Stimulated activated effector memory CD8-positive, alpha-beta T cell treated with anti-CD3 and anti-CD28 coated beads, Interleukin-12 subunit alpha, Interleukin-12 subunit beta, amount 100 ng/mL, for 72 hours (primary cell): ENCODE measurements around the gene TBL1XR1.
"Not testable (repeated sequence)": the region's sequence is repeated elsewhere in the genome, so short reads cannot be mapped to it uniquely, and the experiment has no call there.

Experiments used
- ATAC-seq: fragments of 150-1000 bp; cut with Tn5 transposase; 2 replicates; pipeline ENCODE4 v1.10.0; 2021
- DNase-seq, 2 donors: peaks; one replicate each; pipeline ENCODE4 v3.0.0; 2021 to 2022; ENCODE audit warnings: low spot score in 2 of 2
- H3K27ac Mint-ChIP-seq: one replicate; pipeline ENCODE4 v1.8.0; 2022; ENCODE audit warnings: mild to moderate bottlenecking, mixed read lengths
- H3K36me3 Mint-ChIP-seq: one replicate; pipeline ENCODE4 v1.8.0; 2022; ENCODE audit warnings: mild to moderate bottlenecking, mixed read lengths
- H3K4me1 Mint-ChIP-seq: one replicate; pipeline ENCODE4 v1.8.0; 2022; ENCODE audit warnings: mixed read lengths
- H3K4me3 Mint-ChIP-seq: one replicate; pipeline ENCODE4 v1.8.0; 2022; ENCODE audit warnings: mild to moderate bottlenecking, mixed read lengths
- H3K9me3 Mint-ChIP-seq: one replicate; pipeline ENCODE4 v1.8.0; 2022; ENCODE audit warnings: mixed read lengths

Gene TBL1XR1

GRCh38 chr3:177212756-177213155 lies 15.5 kb upstream of the TBL1XR1 start:
- H3K9me3 Mint-ChIP-seq = no peaks in the 10 kb centered on the region
- ATAC-seq (no peak), DNase-seq (no peak)
- no peaks in the 10 kb centered on the region for H3K4me1 Mint-ChIP-seq
- H3K27ac Mint-ChIP-seq = no peak overlapping the region
- H3K4me3 Mint-ChIP-seq = no peak overlapping the region
- no peaks in the 10 kb centered on the region for H3K36me3 Mint-ChIP-seq

- Mint-ChIP-seq H3K4me3 (no peak overlapping the region), H3K9me3 (no peaks in the 10 kb centered on the region), H3K4me1 (no peaks in the 10 kb centered on the region), H3K36me3 (no peaks in the 10 kb centered on the region), H3K27ac (no peak overlapping the region)
- no peak for ATAC-seq
- DNase-seq = no peak
Observed at GRCh38 chr3:177212278-177212610, 15.0 kb upstream of the TBL1XR1 start.

GRCh38 chr3:177211503-177212277 lies 14.4 kb upstream of the TBL1XR1 start:
- H3K36me3 Mint-ChIP-seq = no peaks in the 10 kb centered on the region
- H3K27ac Mint-ChIP-seq = no peak overlapping the region
- H3K4me1 Mint-ChIP-seq = peaks cover 2% of the 10 kb centered on the region
- H3K9me3 Mint-ChIP-seq = no peaks in the 10 kb centered on the region
- H3K4me3 Mint-ChIP-seq = no peak overlapping the region
- no peak for ATAC-seq
- no peak for DNase-seq

- Mint-ChIP-seq H3K4me1 (peaks cover 7% of the 10 kb centered on the region), H3K27ac (no peak overlapping the region), H3K36me3 (no peaks in the 10 kb centered on the region), H3K4me3 (no peak overlapping the region), H3K9me3 (no peaks in the 10 kb centered on the region)
- DNase-seq (no peak), ATAC-seq (no peak)
Observed at GRCh38 chr3:177210744-177211502, 13.6 kb upstream of the TBL1XR1 start.

- ATAC-seq (no peak), DNase-seq (no peak)
- H3K4me1 Mint-ChIP-seq = peaks cover 7% of the 10 kb centered on the region
- H3K9me3 Mint-ChIP-seq = no peaks in the 10 kb centered on the region
- no peaks in the 10 kb centered on the region for H3K36me3 Mint-ChIP-seq
- no peak overlapping the region for H3K4me3 Mint-ChIP-seq
- no peak overlapping the region for H3K27ac Mint-ChIP-seq
Observed at GRCh38 chr3:177209509-177209908, 12.2 kb upstream of the TBL1XR1 start.

GRCh38 chr3:177208781-177209180 lies 11.5 kb upstream of the TBL1XR1 start:
- H3K4me1 Mint-ChIP-seq = peaks cover 7% of the 10 kb centered on the region
- ATAC-seq = no peak
- H3K4me3 Mint-ChIP-seq = no peak overlapping the region
- H3K27ac Mint-ChIP-seq = no peak overlapping the region
- no peak for DNase-seq
- H3K9me3 Mint-ChIP-seq = no peaks in the 10 kb centered on the region
- H3K36me3 Mint-ChIP-seq = no peaks in the 10 kb centered on the region

- Mint-ChIP-seq H3K4me3 (no peak overlapping the region), H3K9me3 (no peaks in the 10 kb centered on the region), H3K4me1 (peaks cover 7% of the 10 kb centered on the region), H3K27ac (no peak overlapping the region), H3K36me3 (no peaks in the 10 kb centered on the region)
- ATAC-seq (no peak), DNase-seq (no peak)
Observed at GRCh38 chr3:177208223-177208622, 10.9 kb upstream of the TBL1XR1 start.

GRCh38 chr3:177206936-177207335 lies 9.7 kb upstream of the TBL1XR1 start:
- peaks cover 18% of the 10 kb centered on the region for H3K4me1 Mint-ChIP-seq
- no peak for ATAC-seq

GRCh38 chr3:177203689-177204395 lies 6.6 kb upstream of the TBL1XR1 start:
- ATAC-seq (no peak), DNase-seq (no peak)
- Mint-ChIP-seq H3K4me3 (no peak overlapping the region), H3K27ac (no peak overlapping the region), H3K4me1 (peaks cover 31% of the 10 kb centered on the region), H3K36me3 (no peaks in the 10 kb centered on the region), H3K9me3 (no peaks in the 10 kb centered on the region)

More at GRCh38 chr3:177206936-177207335, 9.7 kb upstream of the TBL1XR1 start:
- H3K9me3 Mint-ChIP-seq = no peaks in the 10 kb centered on the region
- DNase-seq = no peak
- no peaks in the 10 kb centered on the region for H3K36me3 Mint-ChIP-seq
- no peak overlapping the region for H3K4me3 Mint-ChIP-seq
- no peak overlapping the region for H3K27ac Mint-ChIP-seq

GRCh38 chr3:177203016-177203415 lies 5.7 kb upstream of the TBL1XR1 start:
- not testable (repeated sequence) for ATAC-seq, H3K36me3 Mint-ChIP-seq, H3K9me3 Mint-ChIP-seq, DNase-seq, H3K27ac Mint-ChIP-seq, H3K4me3 Mint-ChIP-seq
- H3K4me1 Mint-ChIP-seq = peaks cover 37% of the 10 kb centered on the region

- DNase-seq (peak; percentile 30 to 76), ATAC-seq (peak; percentile 86)
- no peaks in the 10 kb centered on the region for H3K9me3 Mint-ChIP-seq
- peaks cover 37% of the 10 kb centered on the region for H3K4me1 Mint-ChIP-seq
- H3K4me3 Mint-ChIP-seq = peak overlapping the region; percentile 12
- H3K36me3 Mint-ChIP-seq = peaks cover 8% of the 10 kb centered on the region
- H3K27ac Mint-ChIP-seq = peak overlapping the region; percentile 1
Observed at GRCh38 chr3:177201700-177202397, 4.6 kb upstream of the TBL1XR1 start.

GRCh38 chr3:177199206-177199760 lies 2.0 kb upstream of the TBL1XR1 start:
- no peak overlapping the region for H3K27ac Mint-ChIP-seq
- H3K36me3 Mint-ChIP-seq = peaks cover 29% of the 10 kb centered on the region
- DNase-seq = no peak
- ATAC-seq = no peak
- H3K4me1 Mint-ChIP-seq = peaks cover 41% of the 10 kb centered on the region
- H3K9me3 Mint-ChIP-seq = no peaks in the 10 kb centered on the region
- H3K4me3 Mint-ChIP-seq = peak overlapping the region; percentile 87

GRCh38 chr3:177197727-177198460 lies 612 bp upstream of the TBL1XR1 start:
- peak overlapping the region; percentile 87 for H3K4me3 Mint-ChIP-seq
- no peaks in the 10 kb centered on the region for H3K9me3 Mint-ChIP-seq
- H3K27ac Mint-ChIP-seq = peak overlapping the region; percentile 97
- DNase-seq = peak in 1 of 2 donors; percentile 60
- peaks cover 35% of the 10 kb centered on the region for H3K36me3 Mint-ChIP-seq
- peak; percentile 53 for ATAC-seq
- H3K4me1 Mint-ChIP-seq = peaks cover 51% of the 10 kb centered on the region

GRCh38 chr3:177196456-177197040 lies 734 bp downstream of the TBL1XR1 start:
- Mint-ChIP-seq H3K4me1 (peaks cover 51% of the 10 kb centered on the region), H3K27ac (peak overlapping the region; percentile 97), H3K36me3 (peaks cover 46% of the 10 kb centered on the region), H3K9me3 (no peaks in the 10 kb centered on the region), H3K4me3 (peak overlapping the region; percentile 87)
- ATAC-seq = no peak
- DNase-seq = peak; percentile 19 to 72
